Ramos (cell line): ENCODE data around the gene MYL5.
"Not testable (repeated sequence)": the region's sequence is repeated elsewhere in the genome, so short reads cannot be mapped to it uniquely, and the experiment has no call there.

Experiments used
- in situ Hi-C: fragments of 300-500 bp; cut with MboI; formaldehyde crosslinking; loops from one replicate; pipeline ENCODE4 v1.14.3; 2022; ENCODE audit warnings: low sequenced_read_pairs; ENCODE audit not compliant: unreplicated experiment

MYL5 gene

DNA sequence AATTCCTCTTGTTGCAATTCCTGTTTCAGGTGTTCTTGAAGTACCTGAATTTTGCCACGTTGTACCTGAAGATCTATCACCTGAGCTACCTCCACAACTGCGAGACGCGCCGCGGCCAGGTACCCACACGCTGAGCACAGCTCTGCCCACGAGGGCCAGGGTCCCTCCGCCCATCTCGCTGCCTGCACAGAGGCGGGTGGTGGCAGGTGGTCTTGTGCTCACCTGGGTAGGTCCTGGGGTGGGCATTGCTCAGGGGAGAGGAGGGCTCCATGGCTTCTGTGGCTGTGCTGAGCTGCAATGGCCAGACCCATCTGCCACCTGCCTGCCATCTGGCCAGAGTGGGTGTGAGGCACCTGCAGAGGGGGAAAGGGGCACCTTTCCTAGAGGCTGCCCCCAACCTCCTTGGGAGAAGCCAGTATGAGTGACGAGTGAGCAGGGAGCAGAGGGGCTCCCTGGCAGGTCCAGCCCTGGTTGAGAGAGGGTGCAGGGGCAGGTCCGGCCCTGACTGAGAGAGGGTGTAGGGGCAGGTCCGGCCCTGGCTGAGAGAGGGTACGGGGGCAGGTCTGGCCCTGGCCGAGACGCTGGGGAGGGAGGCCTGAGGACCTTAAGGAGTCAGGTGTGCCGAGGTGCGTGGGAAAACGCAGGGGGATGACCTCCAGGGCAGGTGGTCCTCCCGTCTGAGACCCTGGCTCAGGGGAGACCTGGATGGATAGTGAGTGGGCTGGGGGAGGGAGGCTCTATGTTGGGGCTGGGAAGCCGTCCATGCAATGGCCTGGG, 38.3 kb upstream of the MYL5 start:
- in situ Hi-C loops: no loop called here

DNA sequence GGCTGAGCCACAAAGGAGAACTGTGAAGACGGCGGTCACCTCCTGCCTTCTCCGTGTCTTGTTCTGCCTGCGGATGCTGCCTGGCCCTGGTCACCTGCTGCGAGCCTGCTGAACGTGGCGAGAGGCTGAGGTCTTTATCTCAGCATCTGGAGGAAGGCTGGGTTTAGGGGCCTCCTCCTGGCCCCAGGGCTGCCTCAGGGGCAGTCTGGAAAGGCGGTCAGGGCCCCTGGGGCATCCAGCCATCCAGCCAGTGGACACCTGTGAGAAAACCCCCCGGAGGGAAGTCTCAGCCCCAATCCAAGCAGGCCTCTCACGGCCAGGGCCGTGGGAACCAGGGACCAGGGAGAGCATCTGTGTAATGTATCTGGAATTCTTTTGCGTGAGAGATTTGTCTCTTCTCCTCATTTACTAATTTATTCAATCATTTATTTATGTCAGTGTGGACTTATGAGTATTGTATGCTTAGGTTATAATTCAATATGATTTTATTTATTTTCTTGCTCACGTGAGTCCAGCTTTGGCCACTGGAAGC, 37.6 kb upstream of the MYL5 start:
- in situ Hi-C loops: no loop called here

DNA sequence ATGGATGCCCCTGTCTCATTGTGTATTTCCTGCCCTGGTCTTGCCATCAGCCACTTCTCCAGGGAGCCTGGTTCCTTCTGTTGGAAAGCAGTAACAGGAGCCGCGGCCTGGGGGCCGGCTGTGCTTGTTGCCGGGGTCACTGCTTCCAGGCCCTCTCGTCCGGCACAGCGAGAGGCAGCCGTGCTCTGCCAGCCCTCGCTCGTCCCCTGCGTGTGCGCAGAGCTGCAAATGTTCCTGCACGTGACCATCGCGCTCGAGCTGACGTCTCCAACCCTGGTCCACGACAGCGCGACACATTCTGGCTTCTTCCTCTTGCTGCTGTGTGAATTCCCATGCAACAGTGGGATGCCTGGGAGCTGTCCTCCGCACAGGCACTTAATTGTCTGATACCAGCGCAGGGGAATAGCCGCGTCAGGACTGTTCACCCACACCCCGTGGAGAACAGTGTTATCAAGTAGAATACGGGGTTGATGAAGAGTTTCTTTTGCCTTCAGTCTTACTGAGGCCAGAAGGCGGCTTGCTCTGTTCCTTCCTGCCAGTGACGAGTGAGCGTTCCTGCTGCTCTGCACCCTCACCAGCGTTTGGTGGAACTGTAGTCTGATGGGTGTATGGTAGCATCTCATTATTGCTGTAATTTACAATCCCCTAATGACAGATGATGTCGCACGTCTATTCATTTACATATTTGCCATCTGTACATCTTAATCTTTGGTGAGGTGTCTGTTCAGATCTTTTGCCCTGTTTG, 36.6 kb upstream of the MYL5 start:
- in situ Hi-C loops: no loop called here

DNA sequence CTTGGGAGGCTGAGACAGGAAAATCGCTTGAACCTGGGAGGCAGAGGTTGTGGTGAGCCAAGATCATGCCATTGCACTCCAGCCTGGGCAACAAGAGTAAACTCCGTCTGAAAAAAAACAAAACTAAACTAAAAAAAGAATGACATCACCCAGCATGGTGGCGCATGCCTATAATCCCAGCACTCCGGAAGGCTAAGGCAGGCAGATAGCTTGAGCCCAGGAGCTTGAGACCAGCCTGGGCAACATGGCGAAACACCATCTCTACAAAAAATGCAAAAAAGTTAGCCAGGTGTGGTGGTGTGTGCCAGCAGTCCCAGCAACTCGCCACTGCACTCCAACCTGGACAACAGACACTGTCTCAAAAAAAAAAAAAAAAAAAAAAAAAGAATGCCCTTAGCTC, 32.0 kb upstream of the MYL5 start:
- in situ Hi-C loops: not testable (repeated sequence)

- in situ Hi-C loops: no loop called here
These were observed 27.9 kb upstream of the MYL5 start for GRCh38 chr4:646460-646859.

DNA sequence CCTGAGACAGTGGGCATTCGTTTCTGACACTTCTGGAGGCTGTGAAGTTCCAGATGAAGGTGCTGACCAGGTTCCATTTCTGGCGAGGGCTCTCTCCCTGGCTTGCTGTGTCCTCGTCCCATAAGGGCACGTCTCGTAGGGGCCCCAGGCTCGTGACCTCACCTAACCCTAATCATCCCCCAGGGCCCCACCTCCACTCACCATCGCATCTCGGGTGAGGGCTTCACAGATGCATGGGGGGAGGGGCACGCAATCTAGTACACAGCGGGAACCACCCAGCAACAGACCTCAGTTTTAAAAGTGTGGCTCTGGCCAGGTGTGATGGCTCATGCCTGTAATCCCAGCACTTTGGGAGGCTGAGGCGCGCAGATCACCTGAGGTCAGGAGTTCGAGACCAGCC, 26.9 kb upstream of the MYL5 start:
- in situ Hi-C loops: no loop called here

- in situ Hi-C loops: no loop called here
These were observed 25.6 kb upstream of the MYL5 start for GRCh38 chr4:648579-649292.

GRCh38 chr4:649293-649625, 25.1 kb upstream of the MYL5 start:
- in situ Hi-C loops: no loop called here

- in situ Hi-C loops: no loop called here
These were observed 24.5 kb upstream of the MYL5 start for GRCh38 chr4:649751-650310.

DNA sequence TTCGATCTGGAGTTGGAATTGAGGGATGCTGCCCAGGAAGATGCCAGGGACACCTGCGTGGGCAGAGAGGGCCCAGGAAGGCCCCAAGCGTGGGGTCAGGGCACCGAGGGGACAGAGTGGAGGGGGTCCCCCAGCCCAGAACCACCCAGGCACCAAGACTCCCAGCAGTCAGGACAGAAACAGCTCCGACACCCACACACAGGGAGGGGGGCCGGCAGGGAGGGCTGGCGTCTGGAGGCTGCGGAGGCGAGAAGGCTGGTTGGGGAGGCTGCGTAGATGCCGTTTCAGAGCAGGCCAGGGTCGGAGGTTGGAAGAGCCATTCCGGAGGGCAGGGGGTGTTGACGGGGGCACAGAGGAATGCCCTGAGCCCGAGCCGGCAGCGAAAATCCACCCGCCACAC, 23.9 kb upstream of the MYL5 start:
- in situ Hi-C loops: no loop called here

- in situ Hi-C loops: no loop called here
These were observed 23.1 kb upstream of the MYL5 start for GRCh38 chr4:650951-651883.

DNA sequence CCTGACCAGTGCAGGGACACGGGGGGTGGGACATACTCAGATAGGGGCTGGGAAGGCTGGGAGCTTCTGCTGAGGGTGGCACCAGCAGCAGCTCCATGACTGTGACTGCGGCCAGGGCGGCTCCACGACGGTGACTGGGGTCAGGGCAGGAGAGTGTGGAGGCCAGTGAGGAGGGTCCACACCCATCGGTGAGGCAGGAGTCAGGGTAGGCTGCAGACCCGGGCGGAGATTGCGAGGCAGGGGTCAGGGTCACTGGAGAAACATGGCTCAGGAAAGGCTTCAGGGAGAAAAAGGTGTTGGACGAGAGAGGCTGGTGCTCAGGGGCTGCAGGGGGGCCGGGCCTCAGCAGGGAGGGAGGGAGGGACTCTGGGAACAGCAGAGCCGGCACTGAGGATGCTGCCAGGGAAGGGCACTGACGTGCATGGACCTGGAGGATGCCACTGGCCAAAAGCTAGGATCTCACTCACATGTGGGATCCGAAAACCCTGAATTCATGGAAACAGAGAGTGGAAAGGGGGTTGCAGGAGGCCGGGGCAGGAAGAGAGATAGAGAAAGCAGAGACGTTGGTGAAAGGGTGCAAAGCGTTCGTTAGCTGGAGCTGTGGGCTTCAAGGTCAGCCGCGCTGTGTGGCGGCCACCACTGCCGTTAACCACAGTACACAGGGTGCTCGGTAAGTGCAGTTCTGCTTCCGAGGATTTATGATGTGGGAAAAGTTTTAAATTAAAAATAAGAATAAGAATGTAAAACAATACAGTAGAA, 22.3 kb upstream of the MYL5 start:
- in situ Hi-C loops: no loop called here

GRCh38 chr4:653080-653821, 21.1 kb upstream of the MYL5 start:
- in situ Hi-C loops: no loop called here

DNA sequence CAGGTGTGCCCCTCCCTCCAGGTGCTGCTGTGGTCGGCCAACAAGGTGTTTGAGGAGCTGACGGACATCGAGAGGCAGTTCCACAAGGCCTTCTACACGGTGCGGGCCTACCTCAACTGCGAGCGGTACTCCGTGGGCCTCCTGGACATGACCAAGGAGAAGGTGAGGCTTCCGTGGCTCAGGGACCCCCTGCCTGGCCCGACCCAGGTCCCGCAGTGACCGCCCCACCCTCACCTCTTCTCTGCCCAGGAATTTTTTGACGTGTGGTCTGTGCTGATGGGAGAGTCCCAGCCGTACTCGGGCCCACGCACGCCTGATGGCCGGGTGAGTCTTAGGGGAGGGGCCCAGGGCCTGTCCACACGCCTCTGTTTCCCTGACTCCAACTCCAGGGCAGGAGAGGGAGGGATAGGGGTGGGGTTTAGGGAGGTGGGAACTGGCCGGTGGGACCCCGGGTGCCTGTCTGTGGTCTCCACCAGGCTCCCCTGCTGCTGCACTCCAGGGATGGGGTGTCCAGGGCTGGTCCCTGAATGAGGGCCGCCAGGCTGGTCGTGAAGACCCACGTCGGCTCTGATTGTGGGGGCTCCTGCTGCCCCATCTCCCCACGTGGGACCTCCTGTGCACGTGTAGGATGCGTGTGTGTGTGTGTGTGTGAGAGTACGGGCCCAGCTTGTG, 20.4 kb upstream of the MYL5 start:
- in situ Hi-C loops: no loop called here

GRCh38 chr4:654503-654845, 19.9 kb upstream of the MYL5 start:
- in situ Hi-C loops: no loop called here

DNA sequence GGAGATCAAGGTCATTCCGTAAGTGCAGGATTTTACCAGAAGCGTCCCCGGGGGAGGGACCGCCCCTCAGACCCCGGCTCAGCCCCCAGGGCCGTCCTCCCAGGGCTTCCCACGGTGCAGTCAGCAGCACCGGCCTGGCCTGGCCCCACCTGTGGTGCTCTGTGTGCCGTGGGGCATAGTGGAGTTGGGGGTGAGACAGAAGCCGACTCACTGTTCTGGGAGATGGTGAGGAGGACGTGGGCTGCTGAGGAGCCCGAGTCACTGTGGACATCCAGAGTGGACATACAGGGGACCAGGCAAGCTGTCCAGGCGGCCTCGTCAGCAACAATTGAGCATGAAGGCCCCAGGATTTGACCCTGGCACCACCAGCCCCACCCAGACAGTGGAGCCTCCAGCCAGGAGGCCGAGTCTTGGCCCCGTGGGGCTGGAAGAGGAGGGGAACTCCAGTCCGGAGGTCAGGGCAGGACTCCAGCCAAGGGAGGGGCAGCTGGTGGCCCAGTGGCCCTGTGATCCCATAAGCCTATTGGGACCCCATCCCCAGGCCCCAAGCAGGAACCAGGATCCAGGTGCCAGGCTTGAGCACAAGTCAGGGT, 19.4 kb upstream of the MYL5 start:
- in situ Hi-C loops: no loop called here

DNA sequence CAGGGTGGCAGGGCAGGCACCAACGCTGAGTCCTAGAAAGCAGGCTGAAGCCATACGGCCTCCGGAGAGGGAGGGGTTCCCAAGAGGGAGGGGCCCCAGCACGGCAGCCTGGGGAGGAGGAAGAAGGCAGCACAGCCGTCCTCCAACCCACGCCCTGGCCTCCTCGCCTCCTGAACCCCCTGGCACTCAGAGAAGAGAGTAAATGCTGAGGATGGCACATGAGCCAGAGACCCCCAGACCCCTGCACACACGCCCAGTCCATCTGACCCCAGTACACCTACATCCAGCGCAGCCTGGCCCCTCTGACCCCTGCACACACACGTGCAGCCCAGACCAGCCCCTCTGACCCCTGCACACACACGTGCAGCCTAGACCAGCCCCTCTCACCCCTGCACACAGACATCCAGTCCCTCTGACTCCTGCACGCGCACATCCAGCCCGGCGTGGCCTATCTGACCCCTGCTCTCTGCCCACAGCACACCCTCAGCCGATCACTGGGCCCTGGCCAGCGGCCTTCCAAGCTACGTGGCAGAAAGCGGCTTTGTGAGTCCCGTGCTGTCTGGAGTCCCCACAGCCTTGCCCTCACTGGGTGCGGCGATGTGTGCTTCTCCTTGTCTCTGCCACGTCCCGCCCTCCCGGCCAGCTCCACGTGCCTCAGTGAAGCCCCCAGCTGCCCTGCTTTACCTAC, 18.7 kb upstream of the MYL5 start:
- in situ Hi-C loops: no loop called here
